HCT116 (cell line): Measurements from ENCODE around the gene CDH13. TPM values are rescaled to one million over a fixed set of nuclear protein-coding genes. Genes with fewer than 3 reads are reported as not detected.

Experiments used
- ATAC-seq: fragments of 200-7000 bp; cut with Tn5 transposase; 2 replicates; pipeline ENCODE4 v1.9.1; 2020; ENCODE audit warnings: mild to moderate bottlenecking, moderate library complexity
- BruUV-seq: library from RNA; stranded (reverse); fragments of 400-500 nt; replicated peaks from 2 replicates; lab custom pipeline; 2021; lab: Mats Ljungman, UMichigan
- CTCF ChIA-PET: fragments of 300-600 bp; sonication (Branson Sonifier 250); formaldehyde crosslinking; loops from one replicate; lab custom pipeline; 2021; ENCODE audit warnings: antibody characterized with exemption; lab: Charles Lee
- POLR2A ChIA-PET: fragments of 300-600, 350-600 bp; sonication (Branson Sonifier 250); formaldehyde crosslinking; loops from one replicate; lab custom pipeline; 2021; ENCODE audit warnings: antibody characterized with exemption; lab: Charles Lee
- RAD21 ChIA-PET, 2 experiments: fragments of 300-600 bp; sonication (Branson Sonifier 250); formaldehyde crosslinking; loops; one replicate each; lab custom pipeline; 2023; ENCODE audit warnings: low total read pairs in 2 of 2; ENCODE audit not compliant: uncharacterized antibody in 2 of 2, unreplicated experiment in 2 of 2, low non-redundant PET in 1 of 2; lab: Charles Lee
- DNase-seq: peaks from one replicate; pipeline ENCODE4 v3.0.0-alpha.2; 2010; ENCODE audit warnings: low read depth, low spot score
- H2AFZ ChIP-seq: fragments of 200-600 bp; shearing (Covaris generic), sonication (generic); 2 replicates; pipeline ENCODE4 v1.6.1; 2017; ENCODE audit warnings: low read depth, mixed run types, mixed read lengths, antibody characterized with exemption, low read length; ENCODE audit not compliant: poor library complexity, severe bottlenecking
- H3K27ac ChIP-seq: 2 replicates; pipeline ENCODE4 v1.5.1; 2012; ENCODE audit warnings: low read depth, low read length
- H3K27me3 ChIP-seq: fragments of 200-600 bp; sonication (generic); 2 replicates; pipeline ENCODE4 v1.6.1; 2016; ENCODE audit warnings: mixed run types, low read length, mixed read lengths; ENCODE audit not compliant: insufficient read depth
- H3K36me3 ChIP-seq, 2 experiments: fragments of 200-500 bp in 1 of 2; fragments of 200-600 bp in 1 of 2; sonication (Bioruptor generic) in 1 of 2; sonication (generic) in 1 of 2; 2 replicates each; pipeline versions ENCODE4 v1.5.1 to v1.6.1; 2014 to 2016; ENCODE audit warnings: low read length in 2 of 2, inconsistent platforms in 1 of 2, mixed read lengths in 1 of 2, mixed run types in 1 of 2; ENCODE audit not compliant: insufficient read depth in 2 of 2, control insufficient read depth in 1 of 2
- H3K4me1 ChIP-seq, 2 experiments: fragments of 200-600 bp in 1 of 2; sonication (generic) in 1 of 2; 2 replicates each; pipeline versions ENCODE4 v1.5.1 to v1.6.1; 2012 to 2017; ENCODE audit warnings: low read length in 2 of 2, inconsistent platforms in 1 of 2, mild to moderate bottlenecking in 1 of 2, mixed read lengths in 1 of 2, mixed run types in 1 of 2, moderate library complexity in 1 of 2; ENCODE audit not compliant: insufficient read depth in 2 of 2, control insufficient read depth in 1 of 2
- H3K4me2 ChIP-seq: fragments of 200-600 bp; sonication (generic); 2 replicates; pipeline ENCODE4 v1.6.1; 2017; ENCODE audit warnings: mixed run types, low read length, mixed read lengths
- H3K4me3 ChIP-seq, 2 experiments: fragments of 200-600 bp in 1 of 2; sonication (generic) in 1 of 2; replicated peaks in 1 of 2; 2 replicates each; pipeline ENCODE4 v1.5.1; 2011 to 2016; ENCODE audit warnings: low read length in 2 of 2, control low read depth in 1 of 2, low read depth in 1 of 2, mild to moderate bottlenecking in 1 of 2, mixed read lengths in 1 of 2, mixed run types in 1 of 2
- H3K79me2 ChIP-seq: fragments of 200-600 bp; sonication (generic); 2 replicates; pipeline ENCODE4 v1.6.1; 2017; ENCODE audit warnings: mild to moderate bottlenecking, mixed run types, low read length, moderate library complexity, mixed read lengths; ENCODE audit not compliant: insufficient read depth
- H3K9ac ChIP-seq: fragments of 200-600 bp; sonication (generic); 2 replicates; pipeline ENCODE4 v1.6.1; 2016; ENCODE audit warnings: low read length, mixed read lengths
- H3K9me2 ChIP-seq: fragments of 200-600 bp; sonication (generic), shearing (Covaris generic); 2 replicates; pipeline ENCODE4 v1.6.1; 2017; ENCODE audit warnings: mixed run types, mild to moderate bottlenecking, moderate library complexity; ENCODE audit not compliant: insufficient read depth
- H3K9me3 ChIP-seq, 2 experiments: fragments of 200-500 bp in 1 of 2; fragments of 200-600 bp in 1 of 2; sonication (Bioruptor generic) in 1 of 2; sonication (generic) in 1 of 2; 2 replicates each; pipeline ENCODE4 v1.6.1; 2014 to 2017; ENCODE audit warnings: low read length in 2 of 2, mixed read lengths in 2 of 2, inconsistent platforms in 1 of 2, low read depth in 1 of 2, mild to moderate bottlenecking in 1 of 2, mixed run types in 1 of 2, moderate library complexity in 1 of 2; ENCODE audit not compliant: control insufficient read depth in 1 of 2, insufficient read depth in 1 of 2
- H4K20me1 ChIP-seq: fragments of 200-600 bp; sonication (generic), shearing (Covaris generic); 2 replicates; pipeline ENCODE4 v1.6.1; 2017; ENCODE audit warnings: mixed run types, mild to moderate bottlenecking, moderate library complexity; ENCODE audit not compliant: insufficient read depth
- CBX3 ChIP-seq: IDR thresholded peaks from 2 replicates; pipeline ENCODE4 v1.6.1; 2012; ENCODE audit warnings: low read depth
- CTCF ChIP-seq, 3 experiments: fragments of 200-600 bp in 1 of 3; sonication (generic) in 1 of 3; IDR thresholded peaks in 2 of 3; conservative IDR thresholded peaks in 1 of 3; 2 replicates each; pipeline ENCODE4 v1.5.1; 2012 to 2017; ENCODE audit warnings: low read depth in 2 of 3, low read length in 2 of 3, antibody characterized with exemption in 1 of 3, borderline replicate concordance in 1 of 3, control low read depth in 1 of 3, mild to moderate bottlenecking in 1 of 3, mixed read lengths in 1 of 3, mixed run types in 1 of 3, moderate library complexity in 1 of 3; ENCODE audit not compliant: insufficient read depth in 1 of 3
- EGR1 ChIP-seq: IDR thresholded peaks from 2 replicates; pipeline ENCODE4 v1.6.1; 2012; ENCODE audit warnings: low read depth
- ELF1 ChIP-seq: IDR thresholded peaks from 2 replicates; pipeline ENCODE4 v1.6.1; 2012; ENCODE audit warnings: low read depth, borderline replicate concordance
- EZH2 ChIP-seq: fragments of 200-600 bp; sonication (generic); IDR thresholded peaks from 2 replicates; pipeline ENCODE4 v1.6.1; 2017; ENCODE audit warnings: antibody characterized with exemption, mixed run types
- FOSL1 ChIP-seq: IDR thresholded peaks from 2 replicates; pipeline ENCODE4 v1.6.1; 2012; ENCODE audit warnings: low read depth
- MAX ChIP-seq: IDR thresholded peaks from 2 replicates; pipeline ENCODE4 v1.6.1; 2012
- POLR2AphosphoS5 ChIP-seq: IDR thresholded peaks from 2 replicates; pipeline ENCODE4 v1.6.1; 2011; ENCODE audit warnings: mild to moderate bottlenecking, low read depth, low read length, moderate library complexity
- RAD21 ChIP-seq: IDR thresholded peaks from 2 replicates; pipeline ENCODE4 v1.6.1; 2012; ENCODE audit warnings: low read depth, mild to moderate bottlenecking
- TCF7L2 ChIP-seq: IDR thresholded peaks from 2 replicates; pipeline ENCODE4 v1.7.0; 2011; ENCODE audit warnings: borderline replicate concordance, inconsistent platforms; ENCODE audit not compliant: insufficient read depth, insufficient read length; ENCODE audit errors: extremely low read depth
- ZFX ChIP-seq: fragments of 450-650 bp; IDR thresholded peaks from 2 replicates; pipeline ENCODE4 v1.6.1; 2017
- ZNF274 ChIP-seq: fragments of 200-500 bp; sonication (Bioruptor generic); IDR thresholded peaks from 2 replicates; pipeline ENCODE4 v1.6.1; 2014; ENCODE audit warnings: mild to moderate bottlenecking, low read depth, low read length, inconsistent platforms
- intact Hi-C: fragments of 100-400 bp; cut with micrococcal nuclease; formaldehyde crosslinking; loops from 2 replicates; pipeline ENCODE4 v1.10.0; 2022
- total RNA-seq: library from RNA; stranded (reverse); gene quantifications from one replicate; pipeline ENCODE4 v1.2.1, GENCODE V29; 2021; ENCODE audit not compliant: unreplicated experiment

CDH13 gene
- total RNA-seq, 1 experiment from 2014 or later: not detected

GRCh38 chr16:83692224-83692623 is 1065.5 kb downstream of the CDH13 start:
- Histone ChIP-seq H3K27ac (no peak overlapping the region), H4K20me1 (no peaks in the 10 kb centered on the region), H2AFZ (no peak overlapping the region), H3K9ac (no peak overlapping the region), H3K79me2 (no peaks in the 10 kb centered on the region), H3K9me2 (no peaks in the 10 kb centered on the region), H3K4me2 (no peak overlapping the region), H3K9me3 (no peaks in the 10 kb centered on the region), H3K36me3 (no peaks in the 10 kb centered on the region), H3K4me1 (no peaks in the 10 kb centered on the region), H3K27me3 (peaks cover 47% of the 10 kb centered on the region), H3K4me3 (no peak overlapping the region)
- ATAC-seq (no peak), DNase-seq (no peak)
- BruUV-seq: no TSS peak
- intact Hi-C loops: no loop called here
- ChIA-PET CTCF (no interaction called here), POLR2A (no interaction called here), RAD21 (no interaction called here)
- TF ChIP-seq ELF1 (no peak), EGR1 (no peak)

- Histone ChIP-seq H3K27ac (no peak overlapping the region), H3K9me3 (no peaks in the 10 kb centered on the region), H2AFZ (no peak overlapping the region), H3K4me1 (no peaks in the 10 kb centered on the region), H4K20me1 (no peaks in the 10 kb centered on the region), H3K9ac (no peak overlapping the region), H3K9me2 (no peaks in the 10 kb centered on the region), H3K79me2 (no peaks in the 10 kb centered on the region), H3K27me3 (peaks cover 35% of the 10 kb centered on the region), H3K36me3 (no peaks in the 10 kb centered on the region), H3K4me3 (no peak overlapping the region), H3K4me2 (no peak overlapping the region)
- intact Hi-C loops: no loop called here
- RAD21 ChIA-PET: no interaction called here
- no peak for ATAC-seq
- no TSS peak for BruUV-seq
- POLR2A ChIA-PET: no interaction called here
- no peak for DNase-seq
- CTCF ChIA-PET: no interaction called here
- TF ChIP-seq CBX3 (no peak), TCF7L2 (no peak), CTCF (IDR thresholded peaks at IDR 0.05 in 2 of 3, conservative IDR thresholded peaks at IDR 0.05 in 1 of 3; ENCODE audit: borderline replicate concordance in 1 of 3, insufficient read depth in 1 of 3, low read depth in 2 of 3, low read length in 2 of 3) (no peak), FOSL1 (no peak), POLR2AphosphoS5 (no peak), EZH2 (no peak), ZNF274 (no peak), ZFX (no peak), MAX (no peak), RAD21 (no peak)
Observed at GRCh38 chr16:83698964-83699363, 1072.2 kb downstream of the CDH13 start.
